8988T (cell line): ENCODE data around the gene NXN.
A peak's percentile ranks its signal among the peaks of the same experiment; 100 is the strongest.
"Not testable (repeated sequence)": the region's sequence is repeated elsewhere in the genome, so short reads cannot be mapped to it uniquely, and the experiment has no call there.

Source experiments
- DNase-seq: peaks from one replicate; pipeline ENCODE4 v3.0.0; 2011

The NXN gene

GRCh38 chr17:814371-814770, 165.2 kb downstream of the NXN start:
- no peak for DNase-seq

- no peak for DNase-seq
These were observed 166.9 kb downstream of the NXN start for GRCh38 chr17:812638-813204.

GRCh38 chr17:811051-811784, 168.4 kb downstream of the NXN start:
- DNase-seq = no peak

GRCh38 chr17:807523-808294, 171.9 kb downstream of the NXN start:
- DNase-seq = no peak

DNA sequence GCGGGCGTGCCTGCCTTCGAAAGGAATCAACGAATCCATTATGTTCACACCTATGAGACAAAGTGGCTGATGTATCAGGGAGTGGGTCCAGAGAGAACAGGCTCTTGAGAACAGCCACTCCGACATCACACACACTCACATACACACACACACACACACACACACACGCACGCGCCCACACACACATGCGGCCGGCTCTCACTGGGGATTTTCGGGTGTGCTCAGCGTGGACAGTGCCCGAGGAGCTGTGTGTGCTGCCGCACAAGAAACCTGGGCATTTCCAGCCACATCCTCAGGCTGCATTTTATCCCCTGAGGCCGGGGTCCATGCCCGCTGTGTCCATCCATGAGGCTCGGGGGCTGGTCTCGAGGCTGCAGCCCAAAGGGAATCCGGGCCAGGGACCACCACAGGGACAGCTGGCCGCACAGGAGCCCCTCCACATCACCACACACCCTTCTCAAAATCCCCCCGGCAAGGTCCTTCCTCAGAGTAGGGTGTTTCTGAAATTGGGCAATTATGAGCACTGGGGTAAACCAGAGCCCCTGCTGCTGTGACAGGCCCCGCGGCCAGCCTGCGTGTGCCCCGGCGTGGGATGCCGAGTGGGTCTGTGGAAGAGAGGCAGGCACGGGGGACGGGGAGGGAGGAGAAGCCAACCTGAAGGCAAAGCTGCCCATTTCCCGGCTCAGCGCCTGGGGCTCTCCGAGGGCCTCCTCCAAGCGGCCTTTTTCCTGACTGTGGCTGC, 172.6 kb downstream of the NXN start:
- DNase-seq = no peak

DNA sequence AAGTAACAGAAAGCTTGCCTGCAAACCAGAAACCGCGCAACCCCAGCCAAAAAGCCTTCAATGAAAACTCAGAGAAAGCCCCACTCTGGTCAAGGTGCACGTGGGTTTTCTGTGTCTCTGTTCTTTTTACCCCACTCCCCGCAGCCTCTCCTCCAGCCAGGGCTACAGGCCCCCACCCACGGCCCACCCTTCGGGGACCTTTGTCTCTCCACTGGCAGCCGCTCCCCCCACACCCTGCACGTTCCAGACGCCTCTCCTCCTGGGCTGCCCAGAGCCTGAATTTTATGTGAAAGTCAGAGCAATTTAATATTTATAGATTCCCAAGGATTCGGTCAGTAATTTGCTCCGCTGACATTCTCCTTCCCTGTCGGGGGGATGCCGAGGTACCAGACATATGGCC, 173.2 kb downstream of the NXN start:
- DNase-seq = no peak

DNA sequence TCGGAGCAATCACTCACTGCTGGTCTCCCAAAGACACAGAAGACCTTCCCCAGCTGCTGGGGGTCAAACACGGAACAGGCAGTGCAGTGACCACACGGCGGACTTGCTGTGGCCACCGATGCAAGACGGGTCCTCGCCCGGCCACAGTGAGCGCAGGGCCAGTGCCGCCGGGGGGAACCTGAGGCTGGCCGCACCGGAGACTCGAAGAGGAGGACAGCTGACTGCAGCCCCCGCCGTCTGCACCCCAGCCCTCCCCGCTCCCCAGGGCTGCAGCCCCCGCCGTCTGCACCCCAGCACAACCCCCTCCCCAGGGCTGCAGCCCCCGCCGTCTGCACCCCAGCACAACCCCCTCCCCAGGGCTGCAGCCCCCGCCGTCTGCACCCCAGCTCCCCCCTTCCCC, 173.7 kb downstream of the NXN start:
- DNase-seq = not testable (repeated sequence)

- DNase-seq = no peak
These were observed 174.8 kb downstream of the NXN start for GRCh38 chr17:804541-805435.

DNA sequence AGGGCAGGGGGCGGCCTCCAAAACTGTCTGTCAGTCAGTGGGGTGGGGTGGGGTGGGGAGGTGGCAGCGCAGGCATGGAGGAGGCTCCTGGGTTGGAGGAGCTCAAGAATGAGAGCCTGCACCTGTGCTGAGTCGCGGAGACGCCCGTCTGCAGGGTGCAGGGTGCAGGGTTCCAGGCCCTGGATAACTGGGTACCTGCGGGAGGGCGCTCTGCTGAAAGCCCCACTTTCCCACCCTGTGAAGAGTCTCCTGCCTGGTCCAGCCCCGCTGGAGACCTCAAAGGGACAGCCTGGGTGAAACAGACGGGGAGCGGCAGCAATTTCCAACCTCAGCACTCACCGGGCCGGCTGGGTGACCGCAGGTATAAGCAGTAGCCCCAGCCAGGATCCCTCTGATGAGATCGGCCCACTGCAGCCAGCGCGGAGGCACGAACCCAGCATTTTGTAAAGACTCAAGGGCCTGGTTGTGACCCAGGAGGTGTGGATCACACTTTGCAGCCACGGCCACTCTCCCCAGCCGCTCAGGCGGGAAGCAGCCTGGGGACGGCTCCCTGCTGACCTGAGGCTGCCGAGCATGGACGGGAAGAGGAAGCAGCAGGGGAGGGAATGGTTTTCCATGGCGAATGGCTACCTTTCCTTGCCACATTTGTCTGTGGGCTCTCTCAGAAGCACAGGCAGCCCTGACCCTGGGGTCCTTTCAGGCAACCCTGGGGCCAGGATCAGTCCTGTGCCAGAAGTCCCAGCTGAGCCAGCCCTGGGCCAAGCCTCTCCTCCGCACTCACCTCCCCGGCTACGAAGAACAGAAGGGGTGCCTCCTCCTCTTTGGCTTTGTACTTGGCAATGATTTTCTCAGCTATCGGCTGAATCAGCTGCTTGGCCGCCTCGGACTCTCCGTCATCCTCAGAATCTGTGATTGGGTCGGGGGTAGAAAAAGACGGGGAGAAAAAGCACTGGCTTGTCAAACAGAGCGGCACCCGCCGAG, 176.4 kb downstream of the NXN start:
- no peak for DNase-seq

- no peak for DNase-seq
These were observed 177.1 kb downstream of the NXN start for GRCh38 chr17:802481-802880.

GRCh38 chr17:801660-802059, 177.9 kb downstream of the NXN start:
- DNase-seq = no peak

- no peak for DNase-seq
These were observed 178.9 kb downstream of the NXN start for GRCh38 chr17:800446-801242.

DNA sequence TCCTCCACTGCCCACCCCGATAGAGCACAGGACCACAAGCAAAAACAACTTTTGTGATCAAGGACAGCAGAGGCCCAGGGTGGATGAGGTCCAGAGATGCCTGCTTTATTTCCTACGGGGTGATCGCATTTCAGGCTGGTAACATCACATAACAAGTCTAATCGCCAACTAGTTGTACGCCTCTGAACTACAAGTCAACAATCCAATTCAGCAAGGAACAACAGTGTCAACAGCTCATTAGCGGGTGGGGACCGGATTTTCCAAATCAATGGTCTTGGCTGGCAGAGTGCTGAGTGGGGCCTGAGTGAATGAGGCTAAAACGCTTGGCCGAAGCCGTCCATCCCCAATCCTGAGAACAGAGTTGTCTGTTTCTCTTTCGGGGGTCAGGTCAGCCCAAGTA, 180.3 kb downstream of the NXN start:
- DNase-seq = no peak

DNA sequence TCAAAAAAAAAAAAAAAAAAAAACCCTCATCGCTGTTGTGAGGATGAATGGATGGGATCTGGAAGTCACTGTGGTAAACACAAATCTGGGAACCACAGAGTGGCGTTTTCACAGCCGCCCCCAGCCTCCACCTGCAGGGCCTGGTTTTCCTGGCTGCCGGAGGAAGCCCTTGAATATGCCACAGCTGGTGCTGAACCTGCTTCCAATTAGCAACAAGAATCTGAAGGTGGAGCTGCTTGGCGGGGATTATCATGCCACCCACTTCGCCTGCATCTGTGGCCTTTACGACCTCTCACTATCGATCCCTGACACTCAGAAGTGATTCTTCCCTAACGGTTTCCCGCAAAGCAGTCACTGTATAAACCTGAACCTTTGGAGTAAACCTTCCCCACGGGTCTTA, 181.3 kb downstream of the NXN start:
- no peak for DNase-seq

- DNase-seq = no peak
These were observed 182.2 kb downstream of the NXN start for GRCh38 chr17:797236-797840.

- DNase-seq = no peak
These were observed 183.0 kb downstream of the NXN start for GRCh38 chr17:796609-797008.

DNA sequence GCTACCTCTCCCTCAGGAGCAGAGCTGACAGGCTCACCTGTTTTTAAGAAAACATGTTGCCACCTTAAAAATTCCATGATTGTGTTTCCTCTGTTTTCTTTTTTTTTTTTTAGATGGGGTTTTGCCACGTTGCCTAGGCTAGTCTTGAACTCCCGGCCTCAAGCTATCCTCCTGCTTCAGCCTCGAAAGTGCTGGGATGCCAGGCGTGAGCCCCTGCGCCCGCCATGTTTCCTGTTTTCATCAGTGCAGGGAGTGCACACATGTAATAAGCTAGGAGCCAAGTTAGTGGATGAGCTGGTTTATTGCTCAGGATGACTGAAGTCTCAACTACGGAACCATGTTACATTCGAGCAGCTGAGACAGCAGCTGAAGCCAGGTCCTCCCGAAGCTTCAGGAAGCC, 183.9 kb downstream of the NXN start:
- no peak for DNase-seq

GRCh38 chr17:795276-795675, 184.3 kb downstream of the NXN start:
- DNase-seq = no peak

- peak; percentile 67 for DNase-seq
These were observed 184.7 kb downstream of the NXN start for GRCh38 chr17:794876-795275.

DNA sequence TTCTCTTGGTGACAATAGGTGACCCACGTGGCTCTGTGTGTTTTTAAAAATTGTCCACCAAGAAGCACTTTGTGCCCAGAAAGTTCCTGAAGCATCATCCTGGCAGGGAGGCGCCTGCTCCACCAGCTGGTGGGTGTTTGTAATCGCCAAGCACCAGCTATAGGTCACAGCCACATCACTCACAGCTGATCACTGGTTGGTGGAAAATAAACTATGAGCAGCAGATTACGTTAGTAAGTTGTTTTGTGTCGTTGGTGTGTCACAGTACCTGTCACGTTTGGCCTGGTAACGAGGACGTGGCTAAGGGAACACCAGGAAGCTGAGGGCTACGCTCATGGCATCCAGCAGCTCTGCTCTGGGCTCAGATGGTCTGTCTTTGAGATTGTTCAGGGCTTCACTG, 187.3 kb downstream of the NXN start:
- no peak for DNase-seq
